HG03039 (cell line): ENCODE data around the gene SEMA5A.

Experiments used
- ATAC-seq: cut with Tn5 transposase; IDR thresholded peaks from one replicate; pipeline ENCODE4 v1.9.1; 2021; ENCODE audit warnings: mild to moderate bottlenecking, moderate library complexity; ENCODE audit not compliant: unreplicated experiment

The SEMA5A gene

DNA sequence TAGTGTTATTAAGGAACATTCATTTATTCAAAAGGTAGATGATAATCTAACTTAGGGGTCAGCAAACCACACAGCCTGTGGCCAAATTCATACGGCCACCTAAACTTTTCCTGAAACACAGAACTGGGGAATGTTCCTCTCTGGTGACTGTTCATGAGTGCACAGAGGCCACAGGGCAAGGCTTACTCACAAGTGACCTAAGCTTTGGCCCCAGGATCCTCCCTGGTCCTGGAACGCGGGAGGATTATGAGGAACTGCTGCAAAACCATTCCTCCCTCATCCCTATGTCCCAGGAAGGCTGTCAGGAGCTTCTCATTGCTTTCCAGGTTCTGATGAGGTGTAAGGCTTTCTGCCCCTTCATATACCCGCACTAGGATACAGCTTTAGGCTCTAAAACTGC, 397.6 kb downstream of the SEMA5A start:
- no peak for ATAC-seq

DNA sequence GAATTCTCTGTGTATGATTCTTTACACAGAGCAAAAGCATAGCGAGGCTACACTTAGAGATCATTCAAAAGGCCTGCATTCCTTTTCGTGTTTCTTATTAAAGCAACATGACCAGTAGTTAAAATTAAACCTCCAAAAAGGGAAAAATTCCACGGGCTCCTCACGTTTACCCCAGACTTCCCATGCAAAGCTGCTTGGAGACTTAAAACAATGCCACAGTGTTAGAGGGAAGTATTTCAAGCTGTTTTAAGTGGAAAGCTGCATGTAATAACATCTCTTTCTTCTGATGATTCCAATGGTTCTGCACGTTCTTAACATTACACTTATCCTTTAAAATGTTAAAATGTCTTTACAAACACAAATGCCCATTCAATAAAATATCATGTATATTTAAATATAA, 405.2 kb downstream of the SEMA5A start:
- ATAC-seq: no peak

DNA sequence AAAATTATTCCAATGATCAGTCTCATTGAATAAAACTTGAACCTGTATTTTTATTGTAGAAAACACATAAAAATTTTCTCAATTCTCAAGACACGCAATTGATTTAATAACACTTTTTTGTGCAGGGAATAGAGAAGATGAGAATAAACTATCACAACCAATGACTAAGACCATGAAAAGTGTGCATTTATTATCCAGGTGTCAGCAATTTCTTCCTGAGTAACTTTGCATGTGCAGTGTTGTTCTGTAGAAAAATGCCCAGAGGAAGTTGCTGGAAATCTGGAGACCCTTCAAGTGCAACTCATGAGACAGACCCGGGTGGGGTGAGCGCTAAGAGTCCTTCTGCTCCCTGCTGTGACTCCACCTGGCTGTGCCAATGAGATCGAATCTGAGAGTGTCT, 405.7 kb downstream of the SEMA5A start:
- no peak for ATAC-seq

DNA sequence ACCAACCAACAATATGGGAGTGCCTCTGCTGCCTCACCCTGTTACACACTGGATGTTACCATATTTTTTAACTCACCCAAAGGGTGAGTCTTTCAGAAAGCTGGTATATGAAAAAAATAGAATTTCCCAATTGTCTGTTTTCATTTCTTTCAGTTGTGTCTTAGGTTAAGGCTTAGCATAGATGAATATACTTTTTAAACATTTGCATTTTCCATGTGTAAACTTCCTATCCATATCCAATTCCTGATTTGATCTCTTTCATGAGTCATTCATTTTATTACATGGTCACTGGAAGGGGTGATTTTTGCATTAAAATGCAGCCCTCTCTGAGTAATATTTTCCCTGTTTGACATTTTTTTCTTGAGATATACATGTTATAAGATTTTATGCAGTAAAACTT, 406.5 kb downstream of the SEMA5A start:
- ATAC-seq: no peak

DNA sequence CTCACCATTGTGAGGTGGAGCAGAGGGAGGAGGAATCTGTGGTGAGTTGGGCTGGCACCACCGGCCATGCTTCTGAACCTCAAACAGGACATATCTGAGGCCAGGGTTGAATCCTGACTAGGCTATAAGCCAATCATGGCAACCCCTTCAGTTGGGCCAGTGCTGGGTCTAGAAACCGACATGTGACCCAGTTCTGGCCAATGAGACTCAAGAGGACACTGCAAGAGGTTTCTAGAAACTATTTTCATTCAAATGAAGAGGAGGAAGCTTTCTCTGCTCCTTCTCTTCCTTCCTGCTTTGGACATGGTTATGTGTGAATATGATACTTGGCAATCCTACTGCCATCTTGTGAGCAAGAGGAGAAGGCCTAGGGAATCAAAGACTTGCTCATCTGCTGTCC, 417.7 kb downstream of the SEMA5A start:
- no peak for ATAC-seq

DNA sequence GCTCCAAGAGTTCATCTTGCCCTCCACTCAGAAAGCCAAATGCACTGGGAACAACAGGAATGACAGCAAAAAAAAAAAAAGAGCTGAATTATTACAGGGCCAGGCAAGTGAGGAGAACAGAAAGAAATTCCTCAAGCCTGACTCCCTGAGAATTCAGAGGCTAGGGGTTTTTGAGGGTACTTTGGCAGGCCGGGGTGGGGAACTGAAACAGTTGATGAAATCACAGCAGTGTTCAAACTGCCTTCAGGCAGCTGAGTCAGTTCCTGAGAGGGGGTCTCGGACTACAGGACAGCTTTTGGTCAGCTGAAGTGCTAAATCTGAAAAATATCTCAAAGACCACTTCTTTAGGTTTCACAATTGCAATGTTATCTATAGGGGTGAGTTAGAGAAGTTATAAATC, 419.4 kb downstream of the SEMA5A start:
- ATAC-seq: no peak

DNA sequence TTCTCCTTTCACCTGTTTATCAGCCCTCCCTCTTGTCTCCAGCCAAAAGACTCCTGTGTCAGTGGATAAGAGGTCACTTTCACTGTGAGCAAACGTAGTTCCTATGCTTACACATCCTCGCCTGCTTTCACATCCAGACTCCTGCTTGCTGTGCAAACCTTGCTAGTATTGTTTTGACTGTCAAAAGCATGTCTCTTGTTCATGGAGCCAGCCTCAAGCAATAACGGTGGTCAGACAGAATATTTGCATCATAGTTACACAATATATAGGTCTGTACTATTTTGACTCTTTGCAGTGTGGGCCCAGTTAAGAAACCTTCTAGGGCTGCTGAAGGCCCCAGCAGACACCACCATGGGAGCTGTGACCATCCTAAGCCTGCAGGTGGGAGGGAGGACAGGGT, 420.0 kb downstream of the SEMA5A start:
- peak; percentile 93 for ATAC-seq

DNA sequence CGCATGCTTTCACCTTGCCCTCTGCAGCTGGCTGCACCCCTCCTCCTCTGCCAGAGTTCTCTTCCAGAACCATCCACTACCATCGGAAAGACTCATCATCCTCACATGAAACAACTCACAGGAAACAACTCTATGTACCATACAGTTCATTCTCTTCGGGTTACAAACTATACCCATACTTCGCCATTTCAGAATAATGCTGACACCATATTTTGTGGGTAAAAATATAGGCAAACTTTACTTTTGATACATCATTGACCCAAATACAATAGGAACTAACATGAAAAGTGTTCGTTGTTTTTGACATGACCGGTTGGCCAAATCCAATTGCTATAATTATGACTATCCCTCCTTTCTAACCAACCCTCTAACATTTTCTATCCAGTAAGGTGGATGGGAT, 421.0 kb downstream of the SEMA5A start:
- no peak for ATAC-seq

DNA sequence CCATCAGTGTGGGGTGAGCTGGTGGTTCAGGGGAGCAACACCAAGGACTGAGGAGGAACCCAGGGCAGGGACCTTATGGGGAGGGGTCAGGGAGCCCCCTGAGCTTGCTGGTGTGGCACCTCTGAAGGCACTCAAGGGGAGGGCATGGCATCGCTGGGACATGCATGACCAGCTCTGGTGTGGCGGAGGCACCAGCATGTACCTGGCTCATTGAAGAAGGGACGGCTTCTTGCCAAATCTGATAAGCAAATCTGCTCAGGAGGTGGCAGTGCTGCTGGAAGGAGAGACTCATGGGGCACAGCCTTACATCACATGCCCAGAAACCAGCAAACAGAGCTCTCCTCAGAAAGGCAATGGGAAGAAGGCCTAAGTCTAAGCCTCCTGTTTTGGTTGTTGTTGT, 421.8 kb downstream of the SEMA5A start:
- no peak for ATAC-seq

DNA sequence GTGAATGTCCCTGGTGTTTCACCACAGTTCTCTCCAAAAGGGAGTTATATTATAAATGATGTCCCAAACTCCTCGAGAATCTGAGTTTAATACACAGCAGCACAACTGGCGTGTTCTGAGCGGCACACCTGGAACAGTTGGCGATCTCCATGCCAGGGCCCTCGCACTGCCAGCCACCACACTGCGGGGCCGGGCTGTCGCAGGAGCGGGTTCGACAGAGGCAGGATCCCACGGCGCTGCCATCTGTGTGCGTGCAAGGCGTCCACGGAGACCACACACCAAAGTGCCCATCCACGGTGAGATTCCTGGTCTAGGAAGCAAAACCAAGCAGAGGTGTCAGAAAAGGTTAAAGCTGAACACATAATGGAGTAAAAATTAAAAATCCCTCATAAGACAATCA, 423.3 kb downstream of the SEMA5A start:
- ATAC-seq: no peak

DNA sequence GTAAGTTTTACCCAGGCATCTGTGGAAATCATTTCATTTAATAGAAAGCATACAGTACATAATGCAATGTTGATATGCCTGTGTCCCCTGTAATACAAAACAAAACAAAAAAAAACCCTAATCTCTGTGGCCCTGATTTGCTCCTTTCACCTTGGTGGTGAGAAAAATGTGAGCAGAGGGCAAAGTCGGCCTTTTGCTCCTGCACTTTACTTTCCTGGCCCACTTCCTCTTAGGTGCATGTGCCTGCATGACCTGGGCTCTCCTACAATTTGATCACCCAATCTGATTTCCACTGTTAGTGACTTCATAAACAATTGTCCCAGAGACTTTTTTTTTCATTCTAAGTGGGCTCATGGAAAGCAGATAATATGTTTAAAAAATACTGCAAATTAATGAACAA, 424.3 kb downstream of the SEMA5A start:
- no peak for ATAC-seq

DNA sequence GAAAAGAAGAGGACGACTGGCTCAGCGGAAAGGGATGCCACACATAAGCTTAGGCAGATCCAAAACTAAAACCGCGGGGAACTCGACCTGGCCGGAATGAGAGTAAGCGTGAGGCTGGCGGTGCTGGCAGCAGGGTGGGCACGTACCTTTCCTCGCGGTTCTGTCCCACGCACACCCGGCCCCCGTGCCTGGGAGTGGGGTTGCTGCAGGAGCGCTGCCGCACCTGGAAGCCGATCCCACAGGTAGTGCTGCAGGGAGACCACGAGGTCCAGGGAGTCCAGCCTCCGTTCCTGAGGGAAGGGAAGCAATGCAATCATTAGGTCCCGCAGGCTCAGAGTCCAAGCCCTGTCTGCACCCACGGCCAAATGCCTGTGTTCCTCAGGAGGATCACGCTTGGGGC, 427.0 kb downstream of the SEMA5A start:
- ATAC-seq: no peak

DNA sequence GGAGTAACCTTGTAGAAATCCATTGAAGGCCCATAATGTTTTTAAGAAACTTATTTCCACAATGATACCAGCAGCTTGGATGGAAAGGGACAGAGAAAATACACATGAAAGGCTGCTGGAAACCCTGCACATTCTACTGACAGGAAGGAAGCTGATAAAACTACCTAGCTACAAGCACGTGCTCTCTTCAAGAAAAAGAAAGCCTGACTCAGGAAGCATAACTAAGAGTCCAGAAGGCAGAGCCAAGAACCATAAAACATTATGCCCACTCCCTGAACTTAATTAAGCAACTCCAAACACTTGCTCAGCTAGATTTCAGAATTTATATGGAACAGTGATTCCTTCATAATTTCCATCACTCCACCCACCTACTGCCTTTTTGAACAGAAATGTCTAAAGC, 430.8 kb downstream of the SEMA5A start:
- no peak for ATAC-seq

DNA sequence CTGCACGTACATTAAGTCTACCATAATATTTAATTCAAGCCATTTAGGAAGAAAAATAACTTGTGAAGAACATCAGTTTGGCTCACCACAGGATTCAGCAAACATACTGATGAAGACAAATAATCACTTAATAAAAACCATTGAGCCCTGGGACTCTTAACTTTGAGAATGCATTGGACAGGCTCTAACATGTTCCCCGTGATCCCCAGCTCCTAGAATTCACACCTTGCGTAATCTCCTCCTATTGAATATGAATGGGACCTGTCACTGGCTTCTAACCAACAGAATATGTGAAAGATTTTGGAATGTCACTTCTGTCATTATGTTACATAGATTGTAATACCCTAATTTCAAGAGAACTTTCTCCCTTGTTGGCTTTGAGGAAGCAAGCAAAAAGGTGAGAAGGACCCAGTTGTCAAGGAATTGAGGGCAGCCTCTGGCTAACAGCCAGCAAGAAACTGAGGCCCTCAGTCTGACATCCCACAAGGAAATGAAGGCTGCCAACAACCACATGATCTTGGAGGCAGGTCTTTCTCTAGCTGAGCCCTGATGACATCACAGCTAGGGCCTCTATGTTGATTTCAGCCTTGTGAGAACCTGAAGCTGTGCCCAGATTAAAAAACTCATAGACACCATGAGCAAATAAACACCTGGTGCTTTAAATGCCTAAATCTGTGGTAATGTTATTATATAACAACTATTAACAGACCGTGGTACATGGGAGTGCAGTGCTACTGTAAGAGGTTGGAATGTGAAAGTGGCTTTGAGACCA, 433.2 kb downstream of the SEMA5A start:
- no peak for ATAC-seq

DNA sequence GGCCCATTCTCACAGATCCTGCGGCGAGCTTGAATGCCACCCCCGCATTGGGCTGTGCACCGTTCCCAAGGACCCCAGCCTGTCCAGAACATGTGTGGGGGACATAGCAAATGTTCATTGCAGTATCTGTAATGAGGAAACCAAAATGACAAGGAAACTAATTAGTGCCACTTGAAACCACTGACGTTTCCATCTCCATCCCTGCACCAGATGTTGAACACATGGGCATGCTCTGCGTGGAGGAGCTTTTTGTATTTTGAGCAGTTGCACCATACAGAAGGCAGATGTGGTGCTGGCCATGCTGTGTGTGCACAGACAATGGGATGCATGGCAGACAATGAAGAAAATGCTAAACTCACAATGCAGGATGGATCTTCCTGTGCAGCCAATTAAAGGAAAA, 437.7 kb downstream of the SEMA5A start:
- no peak for ATAC-seq

DNA sequence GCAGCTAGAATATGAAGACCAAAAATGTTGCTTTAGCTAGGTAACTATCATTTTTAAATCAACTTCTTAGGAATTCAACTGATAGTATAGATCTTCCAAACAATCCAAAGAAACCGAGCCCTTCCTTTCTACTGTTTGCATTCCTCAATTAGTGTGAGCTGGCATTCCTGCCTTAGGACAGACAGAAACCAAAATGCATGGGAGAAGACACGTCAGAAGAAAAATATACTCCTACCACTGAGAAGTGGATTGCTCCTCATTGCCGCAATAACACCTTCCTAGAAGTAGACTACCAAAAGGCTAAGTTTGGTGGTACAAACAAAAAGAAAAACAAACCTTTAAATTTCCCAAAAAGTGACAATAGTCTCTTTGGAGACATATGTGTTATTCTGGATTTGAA, 440.0 kb downstream of the SEMA5A start:
- ATAC-seq: no peak

DNA sequence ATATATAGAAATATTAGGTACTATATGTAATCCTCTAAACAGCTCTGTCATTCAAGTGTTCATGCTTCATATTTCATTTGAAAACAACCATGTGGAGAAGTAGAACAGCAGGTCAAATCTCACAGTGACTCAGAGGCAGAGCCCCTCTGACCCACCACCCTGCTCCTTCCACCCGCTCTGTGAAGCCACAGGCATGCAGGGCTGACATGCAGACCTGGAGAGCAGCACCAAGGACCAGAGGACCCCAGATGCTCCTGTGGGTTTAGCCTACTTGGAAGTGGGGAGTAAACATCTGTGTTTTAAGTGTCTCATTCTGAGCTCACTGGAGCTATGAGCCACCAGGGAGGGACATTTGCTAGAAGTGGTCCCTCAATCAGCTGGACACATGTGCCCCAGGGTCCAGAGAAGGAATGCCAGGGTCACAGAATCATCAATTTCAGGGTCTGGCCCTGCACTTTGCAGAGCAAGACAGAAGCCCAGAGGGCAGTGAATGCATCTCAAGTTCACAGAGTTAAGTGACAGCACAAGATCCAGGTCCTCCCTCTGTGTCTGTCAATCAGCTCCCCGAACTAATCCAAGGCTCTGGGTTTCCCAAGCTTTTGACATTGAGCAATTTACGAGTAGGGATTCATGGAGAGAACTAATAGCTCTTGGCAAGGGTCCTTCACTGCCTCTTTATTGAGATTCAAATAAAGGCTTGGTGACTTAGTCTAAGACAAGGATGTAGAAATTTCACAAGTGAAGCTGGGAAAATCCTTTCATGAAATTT, 441.1 kb downstream of the SEMA5A start:
- ATAC-seq: no peak

DNA sequence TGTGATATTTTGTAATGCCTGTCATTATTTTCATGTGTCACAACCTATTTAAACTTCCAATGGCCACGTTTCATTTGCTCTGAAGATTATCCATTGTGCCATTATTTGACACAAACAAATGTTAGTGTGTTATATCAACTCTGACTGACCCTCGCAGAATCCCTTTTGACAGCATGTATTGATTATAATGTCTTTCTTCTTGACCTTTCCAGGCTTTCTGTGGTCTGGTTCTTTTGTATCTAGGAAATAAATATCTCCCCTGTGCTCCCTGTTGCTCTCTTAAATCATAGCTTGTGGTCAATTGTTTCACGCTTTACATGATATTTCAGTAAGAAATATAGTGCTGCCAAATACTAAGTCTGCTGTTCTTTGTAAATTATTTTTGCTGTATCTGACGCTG, 442.6 kb downstream of the SEMA5A start:
- ATAC-seq: no peak

DNA sequence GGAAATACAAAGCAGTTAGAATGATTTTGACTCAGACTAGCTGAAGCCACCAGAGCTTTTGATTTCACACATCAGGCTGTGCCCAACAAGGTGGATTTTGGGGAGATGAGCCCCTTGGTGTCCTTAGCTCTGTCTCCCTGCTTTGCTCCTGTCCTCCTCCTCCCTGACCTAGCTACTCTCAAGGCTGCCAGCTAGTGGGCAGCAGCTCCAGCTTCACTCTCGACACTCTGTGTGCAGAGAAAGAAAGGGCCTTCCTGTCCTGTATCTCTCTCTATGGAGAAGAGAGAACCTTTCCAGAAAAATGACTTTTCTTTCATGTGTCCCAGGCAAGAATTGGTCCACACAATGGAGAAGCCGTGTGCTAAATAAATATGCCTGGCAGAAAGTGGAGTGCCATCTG, 446.2 kb downstream of the SEMA5A start:
- ATAC-seq: no peak

DNA sequence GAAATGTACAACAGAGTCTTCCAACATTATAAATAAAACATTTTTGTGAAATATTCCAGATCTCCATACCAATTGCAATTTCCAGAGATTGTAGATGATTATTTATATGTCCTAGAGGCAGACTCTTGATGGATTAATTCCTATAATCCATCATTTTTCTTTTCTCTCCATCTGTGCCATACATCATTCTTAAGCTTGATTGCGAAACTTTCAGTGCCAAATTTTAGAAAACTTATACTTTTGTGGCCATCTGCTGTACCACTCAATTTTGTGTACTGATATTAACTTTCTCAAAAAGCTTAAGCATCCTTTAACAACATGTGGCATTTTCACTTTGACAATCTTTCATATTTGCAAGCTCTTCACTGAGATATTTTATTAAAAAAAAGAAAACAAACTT, 446.9 kb downstream of the SEMA5A start:
- ATAC-seq: no peak

DNA sequence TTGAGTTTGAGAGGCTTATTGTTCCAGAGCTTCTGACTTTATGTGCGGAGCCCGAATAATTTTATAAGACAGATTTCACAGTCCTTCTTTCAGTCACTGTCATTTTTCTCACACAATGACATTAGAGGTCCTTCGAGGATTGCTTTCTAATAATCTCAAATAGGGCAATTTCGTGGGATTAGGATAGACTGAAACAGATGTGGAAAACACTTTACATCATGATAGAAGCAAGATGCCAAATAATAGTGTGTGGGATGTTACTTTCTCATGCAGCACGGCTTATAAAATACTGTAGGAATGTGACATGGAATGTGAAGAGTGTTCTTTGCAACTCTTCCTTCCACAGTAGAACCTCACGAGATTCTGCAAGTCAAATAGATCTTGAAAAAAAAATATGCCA, 451.3 kb downstream of the SEMA5A start:
- ATAC-seq: no peak

DNA sequence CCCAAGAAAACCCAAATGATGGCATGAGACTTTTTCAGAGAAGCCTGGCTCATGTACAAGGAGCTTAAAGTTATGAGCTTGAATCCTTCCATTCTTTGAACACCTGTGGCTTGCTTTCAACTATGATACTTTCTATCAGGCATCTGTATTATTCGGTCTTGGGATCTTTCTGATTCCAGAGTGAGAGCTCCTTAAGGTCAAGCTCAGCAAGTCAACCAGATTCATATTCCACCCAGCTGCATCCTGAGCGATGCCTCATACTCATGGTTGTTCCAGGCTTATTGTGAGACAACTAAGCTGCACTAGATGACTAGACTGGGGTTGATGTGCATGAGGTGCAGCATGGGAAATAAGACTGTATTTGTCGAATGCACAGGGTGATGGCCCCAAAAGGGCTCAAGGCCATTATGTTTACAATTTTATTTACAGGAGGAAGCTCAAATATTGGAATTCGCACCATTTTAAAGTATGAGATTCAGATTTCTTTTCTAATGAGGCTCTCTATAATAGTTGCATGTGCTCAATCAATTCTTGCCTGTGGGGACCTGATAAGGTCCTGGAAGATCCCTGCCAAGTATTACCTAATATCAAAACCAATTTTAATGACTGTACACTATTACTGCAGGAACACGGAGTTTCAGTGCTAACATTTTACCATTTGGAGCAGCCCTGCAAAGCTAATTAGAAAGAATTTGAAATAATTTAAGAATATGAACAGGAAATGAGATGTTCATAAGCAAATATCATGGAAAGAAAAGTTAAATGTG, 453.8 kb downstream of the SEMA5A start:
- no peak for ATAC-seq
